GM12891 (cell line): ENCODE data around the gene TMEM212.

Experiments
- PAX5 ChIP-seq: IDR thresholded peaks from 2 replicates; pipeline ENCODE4 v1.6.1; 2011; ENCODE audit warnings: low read length, moderate library complexity, mild to moderate bottlenecking; ENCODE audit not compliant: insufficient read depth, severe bottlenecking
- POLR2A ChIP-seq: IDR thresholded peaks from 2 replicates; pipeline ENCODE4 v1.6.1; 2011; ENCODE audit warnings: low read depth, low read length, control low read depth
- POLR2AphosphoS5 ChIP-seq: IDR thresholded peaks from 2 replicates; pipeline ENCODE4 v1.6.1; 2011; ENCODE audit warnings: low read depth, low read length, control low read depth
- POU2F2 ChIP-seq: IDR thresholded peaks from 2 replicates; pipeline ENCODE4 v1.6.1; 2011; ENCODE audit warnings: low read depth, mild to moderate bottlenecking, control low read depth, low read length, moderate library complexity
- SPI1 ChIP-seq: IDR thresholded peaks from 2 replicates; pipeline ENCODE4 v1.6.1; 2011; ENCODE audit warnings: low read depth, low read length, control low read depth
- TAF1 ChIP-seq: IDR thresholded peaks from 2 replicates; pipeline ENCODE4 v1.6.1; 2011; ENCODE audit warnings: low read depth, low read length, control low read depth

DNA sequence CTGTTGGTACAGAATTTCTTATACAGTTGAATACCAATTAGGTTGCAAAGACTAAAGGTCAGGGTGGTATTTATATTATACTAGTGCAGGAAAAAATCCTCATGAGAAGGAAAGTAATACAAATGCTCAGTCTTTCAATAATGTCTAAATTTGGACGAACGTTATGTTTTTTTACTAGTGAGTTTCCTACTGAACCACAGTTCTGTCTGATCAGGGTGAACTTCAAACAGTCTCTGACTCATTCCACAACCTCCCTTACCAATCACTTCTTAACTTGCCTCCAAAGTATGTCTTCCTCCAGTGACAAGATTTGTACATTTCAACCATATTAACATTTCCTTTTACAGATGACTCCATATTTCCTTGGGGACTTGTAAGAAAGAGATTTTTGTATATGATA is 3.4 kb downstream of the TMEM212 start:
- TF ChIP-seq POLR2AphosphoS5 (no peak), POLR2A (no peak), TAF1 (no peak), PAX5 (no peak), SPI1 (no peak), POU2F2 (no peak)
